ENCODE data around the gene HEMK1.

HEMK1 gene

GRCh38 chr3:50617096-50617791 is 47.9 kb downstream of the HEMK1 start, which contains the start of gene MAPKAPK3:
Gene MAPKAPK3, plus strand, starts transcription at chr3:50617151. Its CDS starts 415 bp downstream, at chr3:50617566.
- DNase-seq = peak; percentile 21

GRCh38 chr3:50617911-50618481 is 48.7 kb downstream of the HEMK1 start:
- DNase-seq = no peak

DNA sequence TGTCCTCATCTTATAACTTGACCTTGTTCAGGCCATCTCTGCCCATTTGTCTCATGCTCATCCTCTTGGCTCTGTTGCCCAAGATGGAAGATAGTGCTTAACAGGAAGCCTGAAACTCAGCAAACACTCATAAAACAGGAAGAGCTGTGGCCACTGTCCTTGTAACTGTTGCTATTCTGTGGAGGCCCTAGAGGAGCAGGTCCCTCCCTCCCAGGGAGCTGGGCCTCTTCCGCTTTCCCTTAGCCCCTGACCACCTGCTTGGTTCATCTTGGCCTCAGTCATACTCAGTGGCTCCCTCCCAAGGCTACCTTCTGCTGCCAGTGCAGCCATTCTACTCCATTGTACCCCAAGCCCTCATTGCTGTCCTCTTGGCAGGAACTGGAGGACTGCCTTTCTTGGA is 51.1 kb downstream of the HEMK1 start:
- no peak for DNase-seq

GRCh38 chr3:50620820-50621219 is 51.5 kb downstream of the HEMK1 start:
- no peak for DNase-seq

DNA sequence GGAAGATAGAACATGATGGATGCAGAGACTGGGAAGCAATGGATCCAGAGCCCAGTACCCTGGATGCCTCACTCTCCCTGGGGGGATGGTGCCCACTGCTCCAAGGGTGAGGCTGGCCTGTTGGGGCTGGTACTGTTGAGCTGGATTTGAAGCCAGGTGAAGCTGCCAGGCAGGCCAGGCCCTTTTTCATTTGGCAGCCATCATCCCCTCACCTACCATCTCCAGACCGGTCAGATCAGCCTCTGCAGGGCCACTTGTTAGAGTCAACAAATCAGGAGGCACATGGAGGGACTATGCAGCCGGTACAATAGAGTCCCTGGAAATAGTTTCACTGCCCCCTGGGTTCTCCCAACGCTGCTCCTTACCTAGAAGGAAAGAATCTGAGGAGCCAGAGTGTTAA is 53.6 kb downstream of the HEMK1 start:
- DNase-seq = no peak

- DNase-seq = no peak
These were observed 54.6 kb downstream of the HEMK1 start for GRCh38 chr3:50623840-50624474.

GRCh38 chr3:50624634-50625033 is 55.3 kb downstream of the HEMK1 start:
- DNase-seq = no peak

DNA sequence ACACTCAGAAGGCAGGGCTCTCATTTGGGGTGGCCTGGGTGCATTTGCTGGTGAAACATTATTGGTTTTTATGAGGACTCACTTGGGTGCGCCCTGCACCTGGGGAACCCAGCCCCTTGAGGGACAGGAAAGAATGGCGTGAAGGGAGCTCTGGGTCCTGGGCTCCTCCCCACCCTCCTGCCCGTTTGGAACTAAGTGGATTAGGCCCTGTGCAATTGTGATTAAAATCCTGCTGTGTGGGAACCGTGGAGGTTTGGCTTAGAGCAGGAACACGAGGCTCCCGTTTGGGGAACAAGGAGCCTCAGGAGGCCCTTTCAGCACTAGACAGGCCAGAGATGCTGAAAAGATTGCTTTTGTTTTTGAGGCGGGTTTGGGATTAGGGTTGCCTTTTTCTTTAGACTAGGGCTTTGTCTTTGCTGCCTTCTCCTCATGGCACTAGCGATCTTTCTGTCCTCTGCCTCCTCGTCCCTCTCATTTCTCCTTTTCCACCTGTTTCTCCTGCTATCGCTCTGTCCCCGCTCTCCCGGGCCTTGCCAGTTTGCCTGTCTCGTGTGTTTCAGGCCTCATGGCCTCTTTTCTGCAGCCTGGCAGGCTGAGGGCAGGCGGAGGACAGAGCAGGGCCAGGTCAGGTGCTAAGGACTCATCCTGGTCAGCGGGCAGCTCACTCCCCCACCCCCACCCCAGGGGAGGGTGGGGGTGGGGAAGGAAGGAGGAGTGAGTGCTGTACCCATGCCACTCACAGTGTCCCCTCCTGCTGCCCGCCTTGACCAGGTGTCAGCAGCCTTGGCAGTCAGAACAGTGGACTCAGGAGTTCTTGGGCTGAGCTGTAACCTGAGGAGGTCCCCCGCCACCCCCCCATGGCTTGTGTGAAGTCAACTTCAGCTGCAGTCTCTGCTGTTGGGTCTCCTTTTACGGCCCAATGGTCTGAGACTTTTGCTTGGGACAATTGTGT is 56.2 kb downstream of the HEMK1 start:
- DNase-seq = no peak

DNA sequence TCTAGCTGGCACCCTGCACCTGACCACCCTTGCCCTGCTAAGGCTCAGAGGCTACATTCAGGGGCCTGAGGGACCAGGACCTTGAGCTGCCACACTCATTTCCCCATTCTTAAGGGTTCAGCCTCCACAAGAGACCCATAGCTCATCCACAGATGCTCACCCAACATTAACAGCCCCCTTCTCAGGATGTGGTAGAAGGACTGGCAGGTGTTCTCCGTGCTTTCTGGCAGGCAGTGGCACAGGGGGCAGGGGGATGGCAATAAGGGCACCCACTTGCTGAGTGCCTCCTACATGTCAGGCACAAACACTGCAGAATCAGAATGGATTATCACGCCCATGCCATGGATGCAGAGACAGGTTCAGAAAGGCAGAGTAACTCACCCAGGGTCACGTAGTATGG is 57.1 kb downstream of the HEMK1 start:
- DNase-seq = no peak

- DNase-seq = no peak
These were observed 58.2 kb downstream of the HEMK1 start for GRCh38 chr3:50627407-50628051.

GRCh38 chr3:50628601-50629000 is 59.3 kb downstream of the HEMK1 start:
- DNase-seq = no peak

GRCh38 chr3:50630394-50630793 is 61.1 kb downstream of the HEMK1 start:
- DNase-seq = no peak

DNA sequence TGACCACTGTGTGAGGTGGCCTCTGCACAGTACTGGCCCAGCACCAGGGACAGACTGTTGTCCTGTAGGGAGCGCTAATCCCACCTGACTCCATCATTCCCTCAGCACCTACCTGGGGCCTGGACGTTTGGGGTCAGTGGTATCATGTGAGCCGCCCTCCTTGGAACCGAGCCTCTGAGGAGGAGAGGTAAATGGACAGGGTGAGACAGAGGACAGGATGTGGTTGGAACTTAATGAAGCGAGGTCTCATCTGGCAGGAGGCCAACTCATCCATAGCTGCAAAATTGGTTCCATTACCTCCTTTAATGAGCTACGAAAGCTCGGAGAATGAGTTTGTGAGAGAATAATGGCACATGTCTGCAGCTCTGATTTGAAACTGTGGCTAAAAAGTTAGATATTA is 61.6 kb downstream of the HEMK1 start:
- DNase-seq = no peak

DNA sequence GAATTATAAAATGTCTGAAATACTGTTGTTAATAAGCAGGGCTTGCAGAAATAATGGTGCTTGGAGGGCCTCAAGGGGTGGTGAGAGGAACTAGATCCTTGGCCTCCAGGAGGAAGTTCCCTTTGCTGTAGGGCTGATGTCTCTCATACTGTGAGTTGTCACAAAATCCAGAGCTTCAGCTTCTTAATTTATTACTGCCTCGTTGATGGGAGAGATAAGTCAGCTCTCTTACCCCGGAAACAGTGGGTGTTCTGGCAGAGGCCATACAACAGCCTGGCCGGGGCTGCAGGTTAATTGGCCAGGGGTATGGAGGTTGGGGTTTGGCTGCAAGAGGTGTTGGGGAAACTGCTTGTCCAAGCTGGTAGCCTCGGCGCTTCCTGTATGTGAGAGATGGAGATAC is 63.1 kb downstream of the HEMK1 start:
- DNase-seq = no peak

- DNase-seq = no peak
These were observed 64.0 kb downstream of the HEMK1 start for GRCh38 chr3:50633230-50633790.

- no peak for DNase-seq
These were observed 65.7 kb downstream of the HEMK1 start for GRCh38 chr3:50635066-50635465.

DNA sequence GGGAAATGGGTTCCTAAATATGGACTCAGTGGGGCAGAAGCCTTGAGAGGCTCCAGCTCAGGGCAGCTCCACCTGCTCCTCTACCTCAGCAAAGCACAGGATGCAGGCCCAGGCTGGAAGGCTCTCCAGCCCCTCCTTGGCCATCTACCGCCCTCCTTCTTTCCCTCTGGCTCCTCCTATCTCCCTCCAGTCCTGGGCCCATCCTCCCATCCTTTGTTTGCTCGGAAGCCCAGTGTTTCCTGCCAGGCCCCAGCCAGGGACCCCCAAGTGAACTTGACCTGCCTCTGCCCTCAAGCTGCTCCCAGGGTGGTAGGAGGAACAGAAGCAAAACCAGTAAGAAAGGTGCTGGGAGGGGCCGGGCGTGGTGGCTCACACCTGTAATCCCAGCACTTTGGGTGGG is 67.7 kb downstream of the HEMK1 start:
- no peak for DNase-seq

DNA sequence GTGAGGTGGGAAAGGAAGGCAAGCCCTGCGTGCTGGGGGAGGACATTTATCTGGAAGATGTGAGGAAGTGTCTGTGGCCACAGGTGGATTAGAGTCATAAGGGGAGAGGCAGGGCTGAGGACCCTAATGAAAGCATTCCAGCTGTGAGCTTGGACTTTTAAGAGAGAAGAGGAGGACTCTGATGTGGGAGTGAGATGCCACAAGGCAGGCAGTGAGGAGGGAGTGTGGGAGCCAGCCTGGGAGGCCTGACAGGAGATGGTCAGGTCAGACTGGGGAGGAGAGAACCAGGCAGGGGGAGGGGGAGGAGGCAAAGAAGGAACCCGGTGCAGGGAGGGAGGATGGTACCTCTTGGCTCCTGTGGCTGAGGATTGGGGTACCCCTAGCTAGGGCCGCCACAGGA is 68.6 kb downstream of the HEMK1 start:
- DNase-seq = no peak

- no peak for DNase-seq
These were observed 69.8 kb downstream of the HEMK1 start for GRCh38 chr3:50639055-50639494.

DNA sequence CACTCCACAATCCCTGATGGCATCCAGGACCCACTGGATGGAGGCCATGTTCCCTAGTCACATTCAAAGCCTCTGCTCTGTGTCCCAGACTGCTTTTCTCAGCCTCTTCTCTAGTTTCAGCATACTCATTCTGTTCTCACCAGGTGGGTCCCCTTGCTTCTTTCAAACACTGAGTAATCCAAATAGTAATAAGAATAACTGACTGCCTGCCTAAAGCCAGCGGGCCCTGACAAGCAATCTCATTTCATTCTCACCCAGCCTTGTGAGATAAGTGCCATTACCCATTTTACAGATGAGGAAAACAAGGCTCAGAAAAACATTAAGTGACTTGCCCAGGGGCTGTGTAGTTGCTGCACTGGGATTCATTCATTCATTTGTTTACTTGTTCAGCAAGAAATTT is 73.1 kb downstream of the HEMK1 start:
- no peak for DNase-seq

DNA sequence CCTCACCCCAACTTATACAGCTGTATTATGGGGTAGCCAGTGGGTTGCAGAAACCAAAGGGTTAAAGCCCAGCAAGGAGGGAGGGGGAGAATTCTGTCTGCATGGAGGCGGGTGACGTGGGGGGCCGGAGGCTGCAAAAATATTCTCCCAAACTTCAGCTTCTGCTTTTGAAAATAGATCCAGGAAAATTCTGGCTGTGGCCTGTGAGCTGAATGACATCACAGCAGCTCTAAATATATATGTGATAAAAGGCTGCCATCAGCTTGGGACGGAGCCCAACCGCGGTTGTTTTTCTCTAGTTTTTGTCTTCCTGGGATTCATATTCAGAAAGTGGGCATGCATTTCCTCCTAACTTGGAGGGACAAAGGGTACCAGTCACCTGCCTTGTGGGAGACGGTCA is 75.2 kb downstream of the HEMK1 start:
- DNase-seq = no peak

DNA sequence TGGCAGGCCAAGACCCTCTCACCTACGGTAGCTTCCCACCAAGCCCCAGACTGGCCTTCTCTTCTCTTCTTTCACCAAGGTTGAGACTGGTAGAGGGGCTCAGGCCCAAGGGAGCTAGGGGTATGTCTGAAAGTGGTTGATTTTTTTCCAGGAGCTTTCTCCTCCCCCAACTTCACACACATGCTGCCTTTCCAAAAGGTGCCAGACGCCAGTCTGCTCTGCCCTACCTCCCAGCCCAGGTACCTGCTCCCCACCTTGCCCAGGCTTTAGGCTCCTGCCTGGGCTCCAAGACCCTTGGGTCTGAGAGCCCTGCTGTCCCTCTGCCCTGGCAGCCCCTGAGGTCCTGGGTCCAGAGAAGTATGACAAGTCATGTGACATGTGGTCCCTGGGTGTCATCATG is 76.1 kb downstream of the HEMK1 start:
- DNase-seq = no peak
